ENCODE data around the gene OCA2.

The OCA2 gene

GRCh38 chr15:28120359-28120640 is 21.2 kb upstream of the OCA2 start:
- DNase-seq (ENCODE audit: low spot score): no peak

- no peak for DNase-seq (ENCODE audit: low spot score)
These were observed 19.4 kb upstream of the OCA2 start for GRCh38 chr15:28118531-28118930.

GRCh38 chr15:28118083-28118482 is 19.0 kb upstream of the OCA2 start:
- DNase-seq (ENCODE audit: low spot score): no peak

- no peak for DNase-seq (ENCODE audit: low spot score)
These were observed 18.4 kb upstream of the OCA2 start for GRCh38 chr15:28117432-28117990.

GRCh38 chr15:28116521-28117431 is 17.7 kb upstream of the OCA2 start:
- DNase-seq (ENCODE audit: low spot score): no peak

GRCh38 chr15:28115871-28116270 is 16.8 kb upstream of the OCA2 start:
- no peak for DNase-seq (ENCODE audit: low spot score)

- no peak for DNase-seq (ENCODE audit: low spot score)
These were observed 15.9 kb upstream of the OCA2 start for GRCh38 chr15:28114721-28115622.

- no peak for DNase-seq (ENCODE audit: low spot score)
These were observed 15.0 kb upstream of the OCA2 start for GRCh38 chr15:28114114-28114455.

- no peak for DNase-seq (ENCODE audit: low spot score)
These were observed 14.4 kb upstream of the OCA2 start for GRCh38 chr15:28113394-28114113.

- no peak for DNase-seq (ENCODE audit: low spot score)
These were observed 13.8 kb upstream of the OCA2 start for GRCh38 chr15:28112962-28113361.

GRCh38 chr15:28112101-28112760 is 13.1 kb upstream of the OCA2 start:
- DNase-seq (ENCODE audit: low spot score): no peak

- no peak for DNase-seq (ENCODE audit: low spot score)
These were observed 12.4 kb upstream of the OCA2 start for GRCh38 chr15:28111543-28111942.

GRCh38 chr15:28110481-28110881 is 11.4 kb upstream of the OCA2 start:
- no peak for DNase-seq (ENCODE audit: low spot score)

- no peak for DNase-seq (ENCODE audit: low spot score)
These were observed 10.7 kb upstream of the OCA2 start for GRCh38 chr15:28109626-28110455.

- no peak for DNase-seq (ENCODE audit: low spot score)
These were observed 8.8 kb upstream of the OCA2 start for GRCh38 chr15:28107904-28108275.

GRCh38 chr15:28107111-28107903 is 8.2 kb upstream of the OCA2 start:
- no peak for DNase-seq (ENCODE audit: low spot score)

- no peak for DNase-seq (ENCODE audit: low spot score)
These were observed 7.4 kb upstream of the OCA2 start for GRCh38 chr15:28106294-28107110.

GRCh38 chr15:28105793-28106192 is 6.7 kb upstream of the OCA2 start:
- DNase-seq (ENCODE audit: low spot score): no peak

- no peak for DNase-seq (ENCODE audit: low spot score)
These were observed 6.2 kb upstream of the OCA2 start for GRCh38 chr15:28105224-28105791.
